Measurements from ENCODE around the gene ANO9. TPM values are rescaled to one million over a fixed set of nuclear protein-coding genes. Genes with fewer than 3 reads are reported as not detected.

Gene ANO9, protein sequence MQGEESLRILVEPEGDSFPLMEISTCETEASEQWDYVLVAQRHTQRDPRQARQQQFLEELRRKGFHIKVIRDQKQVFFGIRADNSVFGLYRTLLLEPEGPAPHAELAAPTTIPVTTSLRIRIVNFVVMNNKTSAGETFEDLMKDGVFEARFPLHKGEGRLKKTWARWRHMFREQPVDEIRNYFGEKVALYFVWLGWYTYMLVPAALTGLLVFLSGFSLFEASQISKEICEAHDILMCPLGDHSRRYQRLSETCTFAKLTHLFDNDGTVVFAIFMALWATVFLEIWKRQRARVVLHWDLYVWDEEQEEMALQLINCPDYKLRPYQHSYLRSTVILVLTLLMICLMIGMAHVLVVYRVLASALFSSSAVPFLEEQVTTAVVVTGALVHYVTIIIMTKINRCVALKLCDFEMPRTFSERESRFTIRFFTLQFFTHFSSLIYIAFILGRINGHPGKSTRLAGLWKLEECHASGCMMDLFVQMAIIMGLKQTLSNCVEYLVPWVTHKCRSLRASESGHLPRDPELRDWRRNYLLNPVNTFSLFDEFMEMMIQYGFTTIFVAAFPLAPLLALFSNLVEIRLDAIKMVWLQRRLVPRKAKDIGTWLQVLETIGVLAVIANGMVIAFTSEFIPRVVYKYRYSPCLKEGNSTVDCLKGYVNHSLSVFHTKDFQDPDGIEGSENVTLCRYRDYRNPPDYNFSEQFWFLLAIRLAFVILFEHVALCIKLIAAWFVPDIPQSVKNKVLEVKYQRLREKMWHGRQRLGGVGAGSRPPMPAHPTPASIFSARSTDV
- total RNA-seq (ENCODE audit: low replicate concordance) = 1.3 and 4.7 TPM in 2 replicates

DNA sequence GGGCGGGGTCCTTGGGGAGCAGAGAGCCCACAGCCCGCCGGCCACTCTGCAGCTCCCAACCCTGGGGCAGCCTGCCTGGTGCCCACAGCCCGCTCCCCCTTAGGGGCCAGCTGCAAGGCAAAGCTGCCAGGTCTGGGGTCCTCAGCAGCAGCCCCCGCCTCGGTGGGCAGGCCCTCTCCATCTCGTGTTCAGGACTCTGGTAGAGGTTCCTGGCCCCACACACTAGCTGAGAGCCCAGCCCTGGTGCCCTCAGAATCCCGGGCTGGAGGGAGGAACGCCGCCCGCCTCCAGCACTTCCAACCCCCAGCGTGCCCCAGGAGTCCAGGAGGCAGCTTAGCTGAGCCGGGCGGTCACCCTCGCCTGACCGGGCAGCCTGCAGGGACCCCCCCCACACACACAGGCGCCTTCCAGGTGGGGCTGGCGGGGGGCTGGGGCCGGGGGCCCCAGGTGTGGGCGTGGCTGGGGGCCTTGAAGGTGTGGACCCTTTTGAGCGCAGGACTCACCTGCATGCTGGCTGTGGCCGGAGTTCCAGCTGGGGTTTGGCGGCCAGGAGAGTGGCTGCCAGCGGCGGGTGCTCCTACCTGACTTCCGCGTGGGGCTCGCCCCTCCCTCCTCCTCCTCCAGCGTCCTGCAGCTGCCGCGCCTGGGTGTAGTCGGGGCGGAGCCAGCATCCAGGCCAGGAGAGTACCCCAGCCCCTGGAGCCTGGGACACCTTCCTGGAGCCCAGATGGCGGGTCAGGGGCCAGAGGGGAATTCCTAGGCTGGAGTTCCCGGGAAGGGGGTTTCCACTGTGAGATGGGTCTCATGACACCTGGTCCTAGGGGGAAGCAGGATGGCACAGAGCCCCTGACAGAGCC lies at the start of gene ANO9:
TSS of gene ANO9 (minus strand) at position 594 of the 857 bp plus-strand sequence. CDS start at position 509, 85 bp downstream.
- Mint-ChIP-seq H3K9me3 (peaks cover 4% of the 10 kb centered on the region), H3K4me1 (peaks cover 13% of the 10 kb centered on the region), H3K27ac (no peak within 1 kb of the TSS), H3K27me3 (ENCODE audit: insufficient read depth, low read depth) (peaks cover 5% of the 10 kb centered on the region), H3K4me3 (no peak within 1 kb of the TSS), H3K36me3 (no peaks in the 10 kb centered on the region)
- DNase-seq (ENCODE audit: low spot score) = peak; percentile 59
- Histone ChIP-seq H3K4me3 (peak within 1 kb of the TSS; percentile 42), H3K4me2 (peak within 1 kb of the TSS; percentile 78), H3K36me3 (no peaks in the 10 kb centered on the region), H3K9me3 (ENCODE audit: low read depth) (no peaks in the 10 kb centered on the region), H3F3A (ENCODE audit: low read depth) (peaks cover 7% of the 10 kb centered on the region), H3K79me2 (ENCODE audit: low read depth) (no peaks in the 10 kb centered on the region), H4K20me1 (ENCODE audit: low read depth) (no peaks in the 10 kb centered on the region), H3K27me3 (no peaks in the 10 kb centered on the region), H3K27ac (no peak within 1 kb of the TSS), H2AFZ (replicated peaks) (peak within 1 kb of the TSS; percentile 89), H3K9ac (no peak within 1 kb of the TSS), H3K4me1 (peaks cover 10% of the 10 kb centered on the region)
- no peak for TF ChIP-seq EZH2 (IDR thresholded peaks at IDR 0.05)
- TF ChIP-seq, protein P1, sequence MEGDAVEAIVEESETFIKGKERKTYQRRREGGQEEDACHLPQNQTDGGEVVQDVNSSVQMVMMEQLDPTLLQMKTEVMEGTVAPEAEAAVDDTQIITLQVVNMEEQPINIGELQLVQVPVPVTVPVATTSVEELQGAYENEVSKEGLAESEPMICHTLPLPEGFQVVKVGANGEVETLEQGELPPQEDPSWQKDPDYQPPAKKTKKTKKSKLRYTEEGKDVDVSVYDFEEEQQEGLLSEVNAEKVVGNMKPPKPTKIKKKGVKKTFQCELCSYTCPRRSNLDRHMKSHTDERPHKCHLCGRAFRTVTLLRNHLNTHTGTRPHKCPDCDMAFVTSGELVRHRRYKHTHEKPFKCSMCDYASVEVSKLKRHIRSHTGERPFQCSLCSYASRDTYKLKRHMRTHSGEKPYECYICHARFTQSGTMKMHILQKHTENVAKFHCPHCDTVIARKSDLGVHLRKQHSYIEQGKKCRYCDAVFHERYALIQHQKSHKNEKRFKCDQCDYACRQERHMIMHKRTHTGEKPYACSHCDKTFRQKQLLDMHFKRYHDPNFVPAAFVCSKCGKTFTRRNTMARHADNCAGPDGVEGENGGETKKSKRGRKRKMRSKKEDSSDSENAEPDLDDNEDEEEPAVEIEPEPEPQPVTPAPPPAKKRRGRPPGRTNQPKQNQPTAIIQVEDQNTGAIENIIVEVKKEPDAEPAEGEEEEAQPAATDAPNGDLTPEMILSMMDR (IDR thresholded peaks at IDR 0.05) = no peak
- no peak for TF ChIP-seq EZH2phosphoT487 (IDR thresholded peaks at IDR 0.05)

DNA sequence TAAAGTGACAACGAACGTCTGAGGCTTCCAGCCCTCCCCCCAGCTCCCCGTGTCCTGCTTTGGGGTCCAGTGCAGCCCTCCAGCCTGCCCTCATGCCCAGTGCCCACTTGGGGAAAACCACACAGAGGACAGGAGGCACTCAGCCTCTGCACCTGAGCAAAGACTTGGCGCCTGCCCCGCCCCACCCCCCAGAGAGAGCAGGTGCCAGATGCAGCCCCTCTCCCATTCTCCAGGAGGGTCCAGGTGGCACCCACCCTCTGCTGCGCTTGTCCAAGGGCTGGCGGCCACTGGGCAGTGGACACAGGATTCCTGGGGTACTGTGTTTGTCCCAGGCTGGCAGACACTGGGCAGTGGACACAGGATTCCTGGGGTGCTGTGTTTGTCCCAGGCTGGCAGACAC lies 49.5 kb upstream of the ANO9 start:
- Histone ChIP-seq H3K79me2 (ENCODE audit: low read depth) (no peaks in the 10 kb centered on the region), H3K4me2 (no peak overlapping the region), H3K36me3 (no peaks in the 10 kb centered on the region), H3K9me3 (ENCODE audit: low read depth) (no peaks in the 10 kb centered on the region), H4K20me1 (ENCODE audit: low read depth) (no peaks in the 10 kb centered on the region), H3F3A (ENCODE audit: low read depth) (peaks cover 6% of the 10 kb centered on the region), H3K27ac (no peak overlapping the region), H2AFZ (replicated peaks) (no peak overlapping the region), H3K27me3 (no peaks in the 10 kb centered on the region), H3K4me1 (no peaks in the 10 kb centered on the region), H3K9ac (no peak overlapping the region), H3K4me3 (no peak overlapping the region)
- peaks cover 3% of the 10 kb centered on the region for H3K27me3 Mint-ChIP-seq (ENCODE audit: insufficient read depth, low read depth)
- no peak overlapping the region for H3K27ac Mint-ChIP-seq
- TF ChIP-seq, protein P1 (IDR thresholded peaks at IDR 0.05) = no peak
- TF ChIP-seq EZH2 (IDR thresholded peaks at IDR 0.05) (no peak), EZH2phosphoT487 (IDR thresholded peaks at IDR 0.05) (no peak)
- no peak overlapping the region for H3K4me3 Mint-ChIP-seq
- H3K4me1 Mint-ChIP-seq = peaks cover 3% of the 10 kb centered on the region
- no peak for DNase-seq (ENCODE audit: low spot score)
- H3K36me3 Mint-ChIP-seq = peaks cover 8% of the 10 kb centered on the region
- peaks cover 3% of the 10 kb centered on the region for H3K9me3 Mint-ChIP-seq

DNA sequence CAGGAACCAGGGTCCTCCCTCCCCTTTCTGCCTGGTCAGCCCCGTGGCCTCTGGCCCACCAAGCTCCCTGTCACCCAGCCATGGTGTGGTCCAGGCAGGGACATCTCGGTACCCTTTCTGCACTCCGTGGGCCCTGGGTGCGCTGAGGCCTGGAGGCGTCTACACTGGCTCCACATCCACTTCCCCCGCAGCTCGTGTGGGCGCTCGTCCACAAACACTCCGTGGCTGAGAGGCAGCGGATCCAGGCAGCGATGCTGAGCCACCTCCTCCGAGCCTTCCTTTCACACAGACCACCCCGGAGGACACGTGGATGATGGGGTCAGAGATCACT lies 49.1 kb upstream of the ANO9 start:
- TF ChIP-seq EZH2 (IDR thresholded peaks at IDR 0.05) (no peak), EZH2phosphoT487 (IDR thresholded peaks at IDR 0.05) (no peak)
- TF ChIP-seq, protein P1 (IDR thresholded peaks at IDR 0.05) = no peak
- no peaks in the 10 kb centered on the region for H3K4me1 ChIP-seq
- H2AFZ ChIP-seq (replicated peaks) = no peak overlapping the region
- Mint-ChIP-seq H3K36me3 (peaks cover 5% of the 10 kb centered on the region), H3K9me3 (peaks cover 1% of the 10 kb centered on the region), H3K4me1 (peaks cover 2% of the 10 kb centered on the region), H3K27me3 (ENCODE audit: insufficient read depth, low read depth) (peaks cover 3% of the 10 kb centered on the region), H3K27ac (no peak overlapping the region), H3K4me3 (no peak overlapping the region)
- H3F3A ChIP-seq (ENCODE audit: low read depth) = peaks cover 3% of the 10 kb centered on the region
- H3K9ac ChIP-seq = no peak overlapping the region
- H3K36me3 ChIP-seq = no peaks in the 10 kb centered on the region
- no peaks in the 10 kb centered on the region for H3K79me2 ChIP-seq (ENCODE audit: low read depth)
- no peak overlapping the region for H3K4me2 ChIP-seq
- H3K4me3 ChIP-seq = no peak overlapping the region
- no peak overlapping the region for H3K27ac ChIP-seq
- no peaks in the 10 kb centered on the region for H3K9me3 ChIP-seq (ENCODE audit: low read depth)
- no peak for DNase-seq (ENCODE audit: low spot score)
- no peaks in the 10 kb centered on the region for H3K27me3 ChIP-seq
- H4K20me1 ChIP-seq (ENCODE audit: low read depth) = no peaks in the 10 kb centered on the region
